ENCODE data around the gene NUTM2D.
"Not testable (repeated sequence)": the region's sequence is repeated elsewhere in the genome, so short reads cannot be mapped to it uniquely, and the experiment has no call there.

DNA sequence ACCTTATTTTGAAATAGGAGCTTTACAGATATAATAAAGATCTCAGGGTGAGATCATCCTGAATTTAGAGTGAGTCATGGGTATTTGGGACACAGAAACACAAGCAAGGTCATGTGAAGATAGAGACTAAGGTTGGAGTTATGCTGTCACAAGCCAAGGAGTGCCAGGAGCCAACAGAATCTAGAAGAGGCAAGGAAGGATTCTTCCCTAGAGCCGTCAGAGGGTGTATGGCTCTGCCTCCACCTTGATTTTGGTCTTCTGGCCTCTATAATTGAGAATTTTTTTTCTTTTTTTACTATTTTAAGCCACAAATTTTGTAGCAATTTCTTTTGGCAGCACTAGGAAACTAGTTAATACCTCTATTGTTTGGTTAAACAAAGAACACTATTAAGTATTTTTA is 24.9 kb upstream of the NUTM2D start:
- TF ChIP-seq, protein P1, sequence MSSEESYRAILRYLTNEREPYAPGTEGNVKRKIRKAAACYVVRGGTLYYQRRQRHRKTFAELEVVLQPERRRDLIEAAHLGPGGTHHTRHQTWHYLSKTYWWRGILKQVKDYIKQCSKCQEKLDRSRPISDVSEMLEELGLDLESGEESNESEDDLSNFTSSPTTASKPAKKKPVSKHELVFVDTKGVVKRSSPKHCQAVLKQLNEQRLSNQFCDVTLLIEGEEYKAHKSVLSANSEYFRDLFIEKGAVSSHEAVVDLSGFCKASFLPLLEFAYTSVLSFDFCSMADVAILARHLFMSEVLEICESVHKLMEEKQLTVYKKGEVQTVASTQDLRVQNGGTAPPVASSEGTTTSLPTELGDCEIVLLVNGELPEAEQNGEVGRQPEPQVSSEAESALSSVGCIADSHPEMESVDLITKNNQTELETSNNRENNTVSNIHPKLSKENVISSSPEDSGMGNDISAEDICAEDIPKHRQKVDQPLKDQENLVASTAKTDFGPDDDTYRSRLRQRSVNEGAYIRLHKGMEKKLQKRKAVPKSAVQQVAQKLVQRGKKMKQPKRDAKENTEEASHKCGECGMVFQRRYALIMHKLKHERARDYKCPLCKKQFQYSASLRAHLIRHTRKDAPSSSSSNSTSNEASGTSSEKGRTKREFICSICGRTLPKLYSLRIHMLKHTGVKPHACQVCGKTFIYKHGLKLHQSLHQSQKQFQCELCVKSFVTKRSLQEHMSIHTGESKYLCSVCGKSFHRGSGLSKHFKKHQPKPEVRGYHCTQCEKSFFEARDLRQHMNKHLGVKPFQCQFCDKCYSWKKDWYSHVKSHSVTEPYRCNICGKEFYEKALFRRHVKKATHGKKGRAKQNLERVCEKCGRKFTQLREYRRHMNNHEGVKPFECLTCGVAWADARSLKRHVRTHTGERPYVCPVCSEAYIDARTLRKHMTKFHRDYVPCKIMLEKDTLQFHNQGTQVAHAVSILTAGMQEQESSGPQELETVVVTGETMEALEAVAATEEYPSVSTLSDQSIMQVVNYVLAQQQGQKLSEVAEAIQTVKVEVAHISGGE (CRISPR knock-in tag; IDR thresholded peaks at IDR 0.05): not testable (repeated sequence)
- TF ChIP-seq, protein P2, sequence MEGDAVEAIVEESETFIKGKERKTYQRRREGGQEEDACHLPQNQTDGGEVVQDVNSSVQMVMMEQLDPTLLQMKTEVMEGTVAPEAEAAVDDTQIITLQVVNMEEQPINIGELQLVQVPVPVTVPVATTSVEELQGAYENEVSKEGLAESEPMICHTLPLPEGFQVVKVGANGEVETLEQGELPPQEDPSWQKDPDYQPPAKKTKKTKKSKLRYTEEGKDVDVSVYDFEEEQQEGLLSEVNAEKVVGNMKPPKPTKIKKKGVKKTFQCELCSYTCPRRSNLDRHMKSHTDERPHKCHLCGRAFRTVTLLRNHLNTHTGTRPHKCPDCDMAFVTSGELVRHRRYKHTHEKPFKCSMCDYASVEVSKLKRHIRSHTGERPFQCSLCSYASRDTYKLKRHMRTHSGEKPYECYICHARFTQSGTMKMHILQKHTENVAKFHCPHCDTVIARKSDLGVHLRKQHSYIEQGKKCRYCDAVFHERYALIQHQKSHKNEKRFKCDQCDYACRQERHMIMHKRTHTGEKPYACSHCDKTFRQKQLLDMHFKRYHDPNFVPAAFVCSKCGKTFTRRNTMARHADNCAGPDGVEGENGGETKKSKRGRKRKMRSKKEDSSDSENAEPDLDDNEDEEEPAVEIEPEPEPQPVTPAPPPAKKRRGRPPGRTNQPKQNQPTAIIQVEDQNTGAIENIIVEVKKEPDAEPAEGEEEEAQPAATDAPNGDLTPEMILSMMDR (IDR thresholded peaks at IDR 0.05 in 2 of 3, conservative IDR thresholded peaks at IDR 0.05 in 1 of 3; ENCODE audit: control insufficient read depth in 2 of 3, extremely low read depth in 1 of 3, insufficient read depth in 1 of 3, low read depth in 3 of 3, low read length in 3 of 3): not testable (repeated sequence)
- not testable (repeated sequence) for TF ChIP-seq EZH2 (IDR thresholded peaks at IDR 0.05; ENCODE audit: borderline replicate concordance, control insufficient read depth, low read depth, low read length); MEF2B (IDR thresholded peaks at IDR 0.05; ENCODE audit: partially characterized antibody, poor library complexity, severe bottlenecking); BHLHE40 (IDR thresholded peaks at IDR 0.05; ENCODE audit: borderline replicate concordance in 1 of 2, low read depth in 2 of 2, low read length in 1 of 2); ASH2L (IDR thresholded peaks at IDR 0.05; ENCODE audit: borderline replicate concordance, low read depth); GABPA (IDR thresholded peaks at IDR 0.05; ENCODE audit: low read depth)

All from GM12878 (cell line).